Upper lobe of left lung (tissue), 6 donors: ENCODE results near the gene ZNF212. TPM values are rescaled to one million over a fixed set of nuclear protein-coding genes. Genes with fewer than 3 reads are reported as not detected.

ENCODE experiments used
- ATAC-seq, 2 donors: fragments of 200-7000 bp; cut with Tn5 transposase; one replicate each; pipeline ENCODE4 v1.9.1; 2022; ENCODE audit warnings: mild to moderate bottlenecking in 2 of 2, moderate library complexity in 2 of 2; ENCODE audit not compliant: low FRiP score in 2 of 2
- DNase-seq, 2 donors: peaks; one replicate each; pipeline ENCODE4 v3.0.0-alpha.2; 2019 to 2020
- H3K27ac ChIP-seq, 4 donors: fragments of 200-600 bp; sonication (generic); one replicate each; pipeline ENCODE4 v1.5.1; 2016 to 2019
- H3K27me3 ChIP-seq, 4 donors: fragments of 200-600 bp; sonication (generic); one replicate each; pipeline ENCODE4 v1.5.1; 2017 to 2019
- H3K36me3 ChIP-seq, 4 donors: fragments of 200-600 bp; sonication (generic); one replicate each; pipeline ENCODE4 v1.5.1; 2016 to 2019
- H3K4me1 ChIP-seq, 4 donors: fragments of 200-600 bp; sonication (generic); one replicate each; pipeline ENCODE4 v1.5.1; 2018 to 2019
- H3K4me3 ChIP-seq, 4 donors: fragments of 200-600 bp; sonication (generic); one replicate each; pipeline ENCODE4 v1.5.1; 2017 to 2019; ENCODE audit warnings: mild to moderate bottlenecking in 2 of 4, moderate library complexity in 1 of 4
- H3K9me3 ChIP-seq, 4 donors: fragments of 200-600 bp; sonication (generic); one replicate each; pipeline ENCODE4 v1.5.1; 2018 to 2019
- EP300 ChIP-seq, 4 donors: sonication (generic); formaldehyde crosslinking; IDR thresholded peaks; one replicate each; pipeline ENCODE4 v1.5.1; 2017; ENCODE audit warnings: antibody characterized with exemption in 4 of 4, control low read depth in 2 of 4
- POLR2A ChIP-seq, 4 donors: fragments of 450-650 bp; IDR thresholded peaks; one replicate each; pipeline ENCODE4 v1.5.1; 2016 to 2017; ENCODE audit warnings: antibody characterized with exemption in 4 of 4, mild to moderate bottlenecking in 2 of 4
- POLR2AphosphoS5 ChIP-seq, 2 donors: sonication (generic); formaldehyde crosslinking; IDR thresholded peaks; one replicate each; pipeline ENCODE4 v1.5.1; 2017; ENCODE audit warnings: antibody characterized with exemption in 2 of 2
- WGBS, 2 donors: methylation state at CpG; one replicate each; pipeline ENCODE4 v1.1.5; 2017 to 2018; 5-methylcytosine and 5-hydroxymethylcytosine counted together
- small RNA-seq, 4 donors: library from RNA; depleted of rRNA; stranded (forward); fragments of <200 nt; gene quantifications; one replicate each; pipeline ENCODE3, GENCODE V24; 2016
- total RNA-seq, 6 donors: library from RNA; depleted of rRNA in 4 of 6; stranded (reverse); fragments of >200 nt in 4 of 6; gene quantifications; one replicate each; pipeline versions ENCODE4 v1.1.0 to v1.2.1, GENCODE V29; 2016 to 2021
- TF ChIP-seq, protein P1 (sequence below), 6 experiments: fragments of 450-650 bp in 4 of 6; fragments of 200-600 bp in 2 of 6; sonication (generic) in 2 of 6; IDR thresholded peaks; one replicate each; pipeline ENCODE4 v1.5.1; 2016 to 2019; ENCODE audit warnings: antibody characterized with exemption in 6 of 6
- donor health status: DM: no; HTN: no; CAD: no; lungs with moderate emphysema.
- donor health status: DM: no; HTN: yes; CAD: no; lungs with severe emphysema.

ZNF212 gene
- total RNA-seq, 6 donors from 2014 or later = 10.3 to 33.5 (median 10.9) TPM

DNA sequence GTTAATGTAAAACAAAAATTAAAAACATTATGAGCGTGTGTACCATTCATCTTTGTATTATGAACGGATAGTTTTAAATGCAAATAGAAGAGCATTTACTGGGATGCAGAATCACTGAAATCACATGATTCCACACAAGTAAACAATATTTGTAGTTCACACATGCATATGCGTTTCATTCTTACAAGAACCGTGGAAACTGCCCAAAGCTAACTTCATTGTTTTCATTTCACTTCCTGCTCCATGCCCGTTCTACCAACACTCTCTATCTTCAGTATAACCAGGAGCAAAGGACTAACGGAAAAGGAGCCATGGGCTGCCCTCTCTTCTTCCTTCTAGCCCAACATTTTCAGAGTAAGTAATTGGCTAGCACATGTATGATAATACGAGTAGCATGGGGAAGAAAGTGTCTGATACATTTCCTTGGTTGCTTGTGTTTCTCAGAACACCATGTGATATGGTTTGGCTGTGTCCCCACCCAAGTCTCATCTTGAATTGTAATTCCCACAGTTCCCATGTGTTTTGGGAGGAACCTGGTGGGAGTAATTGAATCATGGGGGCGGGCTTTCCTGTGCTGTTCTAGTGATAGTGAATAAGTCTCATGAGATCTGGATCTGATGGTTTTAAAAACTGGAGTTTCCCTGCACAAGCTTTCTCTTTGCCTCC is 61.3 kb downstream of the ZNF212 start:
- WGBS, 2 donors = 66 to 71% methylated on average over 8 of the region's 8 CpGs
- ATAC-seq (no peak), DNase-seq (no peak)
- Histone ChIP-seq H3K9me3 (no peaks in the 10 kb centered on the region), H3K27ac (no peak overlapping the region), H3K4me1 (no peaks in the 10 kb centered on the region), H3K4me3 (no peak overlapping the region), H3K36me3 (no peaks in the 10 kb centered on the region), H3K27me3 (no peaks in the 10 kb centered on the region)
- no peak for TF ChIP-seq POLR2AphosphoS5 (IDR thresholded peaks at IDR 0.05)
- TF ChIP-seq POLR2A (IDR thresholded peaks at IDR 0.05) = no peak
- TF ChIP-seq EP300 (IDR thresholded peaks at IDR 0.05) = no peak
- TF ChIP-seq, protein P1, sequence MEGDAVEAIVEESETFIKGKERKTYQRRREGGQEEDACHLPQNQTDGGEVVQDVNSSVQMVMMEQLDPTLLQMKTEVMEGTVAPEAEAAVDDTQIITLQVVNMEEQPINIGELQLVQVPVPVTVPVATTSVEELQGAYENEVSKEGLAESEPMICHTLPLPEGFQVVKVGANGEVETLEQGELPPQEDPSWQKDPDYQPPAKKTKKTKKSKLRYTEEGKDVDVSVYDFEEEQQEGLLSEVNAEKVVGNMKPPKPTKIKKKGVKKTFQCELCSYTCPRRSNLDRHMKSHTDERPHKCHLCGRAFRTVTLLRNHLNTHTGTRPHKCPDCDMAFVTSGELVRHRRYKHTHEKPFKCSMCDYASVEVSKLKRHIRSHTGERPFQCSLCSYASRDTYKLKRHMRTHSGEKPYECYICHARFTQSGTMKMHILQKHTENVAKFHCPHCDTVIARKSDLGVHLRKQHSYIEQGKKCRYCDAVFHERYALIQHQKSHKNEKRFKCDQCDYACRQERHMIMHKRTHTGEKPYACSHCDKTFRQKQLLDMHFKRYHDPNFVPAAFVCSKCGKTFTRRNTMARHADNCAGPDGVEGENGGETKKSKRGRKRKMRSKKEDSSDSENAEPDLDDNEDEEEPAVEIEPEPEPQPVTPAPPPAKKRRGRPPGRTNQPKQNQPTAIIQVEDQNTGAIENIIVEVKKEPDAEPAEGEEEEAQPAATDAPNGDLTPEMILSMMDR (IDR thresholded peaks at IDR 0.05) = no peak

- WGBS, 2 donors = 91 to 92% methylated on average over 11 to 12 of the region's 12 CpGs
- no peak overlapping the region for H3K4me3 ChIP-seq
- H3K36me3 ChIP-seq = no peaks in the 10 kb centered on the region
- no peaks in the 10 kb centered on the region for H3K27me3 ChIP-seq
- H3K9me3 ChIP-seq = no peaks in the 10 kb centered on the region
- TF ChIP-seq POLR2AphosphoS5 (IDR thresholded peaks at IDR 0.05) = no peak
- no peak for TF ChIP-seq POLR2A (IDR thresholded peaks at IDR 0.05)
- TF ChIP-seq, protein P1 (IDR thresholded peaks at IDR 0.05) = no peak
- TF ChIP-seq EP300 (IDR thresholded peaks at IDR 0.05) = no peak
- H3K4me1 ChIP-seq = no peaks in the 10 kb centered on the region
- no peak for ATAC-seq
- DNase-seq = no peak
- no peak overlapping the region for H3K27ac ChIP-seq
These were observed 62.8 kb downstream of the ZNF212 start for GRCh38 chr7:149302222-149302621.

DNA sequence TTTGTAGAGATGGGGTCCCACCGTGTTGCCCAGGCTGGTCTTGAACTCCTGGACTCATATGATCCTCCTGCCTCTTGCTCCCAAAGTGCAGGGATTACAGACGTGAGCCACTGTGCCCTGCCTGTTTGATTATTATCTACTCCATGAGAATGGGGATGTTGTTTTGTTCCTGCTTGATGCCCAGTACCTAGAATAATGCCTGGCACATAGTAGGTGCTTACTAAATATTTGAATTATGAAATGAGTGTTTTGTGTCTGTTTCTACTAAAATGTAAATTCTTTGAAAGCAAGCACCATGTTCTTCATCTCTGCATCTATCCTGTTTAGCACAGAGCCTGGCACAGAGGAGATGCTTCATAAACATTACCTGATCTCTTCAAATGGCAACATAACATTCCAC is 63.4 kb downstream of the ZNF212 start:
- 81 to 86% methylated on average over 2 of the region's 2 CpGs for WGBS, 2 donors
- Histone ChIP-seq H3K27ac (no peak overlapping the region), H3K9me3 (no peaks in the 10 kb centered on the region), H3K4me3 (no peak overlapping the region), H3K36me3 (no peaks in the 10 kb centered on the region), H3K4me1 (no peaks in the 10 kb centered on the region), H3K27me3 (no peaks in the 10 kb centered on the region)
- no peak for TF ChIP-seq POLR2AphosphoS5 (IDR thresholded peaks at IDR 0.05)
- no peak for TF ChIP-seq EP300 (IDR thresholded peaks at IDR 0.05)
- TF ChIP-seq, protein P1 (IDR thresholded peaks at IDR 0.05) = no peak
- ATAC-seq (no peak), DNase-seq (no peak)

DNA sequence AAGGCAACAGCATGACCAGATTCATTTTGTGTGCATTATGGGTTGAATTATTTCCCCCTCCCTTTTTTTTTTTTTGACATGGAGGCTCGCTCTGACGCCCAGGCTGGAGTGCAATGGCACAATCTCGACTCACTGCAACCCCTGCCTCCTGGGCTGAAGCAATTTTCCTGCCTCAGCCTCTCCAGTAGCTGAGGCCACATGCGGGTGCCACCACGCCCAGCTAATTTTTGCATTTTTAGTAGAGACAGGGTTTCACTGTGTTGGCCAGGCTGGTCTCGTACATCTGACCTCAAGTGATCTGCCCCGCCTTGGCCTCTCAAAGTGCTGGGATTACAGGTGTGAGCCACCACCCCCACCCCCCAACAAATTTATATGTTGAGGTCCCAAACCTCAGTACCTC is 64.6 kb downstream of the ZNF212 start:
- H3K4me1 ChIP-seq = no peaks in the 10 kb centered on the region
- H3K27me3 ChIP-seq = no peaks in the 10 kb centered on the region
- no peaks in the 10 kb centered on the region for H3K36me3 ChIP-seq
- DNase-seq = no peak
- WGBS, 2 donors = 78 to 87% methylated on average over 7 of the region's 7 CpGs
- H3K27ac ChIP-seq = no peak overlapping the region
- no peak overlapping the region for H3K4me3 ChIP-seq
- no peak for ATAC-seq
- TF ChIP-seq POLR2AphosphoS5 (IDR thresholded peaks at IDR 0.05) (no peak), POLR2A (IDR thresholded peaks at IDR 0.05) (no peak), EP300 (IDR thresholded peaks at IDR 0.05) (no peak)
- TF ChIP-seq, protein P1 (IDR thresholded peaks at IDR 0.05) = no peak
- H3K9me3 ChIP-seq = no peaks in the 10 kb centered on the region

Small RNA genes within 50 kb of the gene (small RNA-seq; reads per million reads assigned to genes)
- gene AC004890.1 = 0 reads per million in 4 donors

Other genes starting within 250 kb of the ZNF212 start
- gene PDIA4, start 211.1 kb upstream of the ZNF212 start, total RNA-seq = 100 to 1,000 TPM in 1 of 6 donors, 10 to 100 TPM in 5; 25.1 to 160 (median 77.8) TPM
- 1 to 10 TPM; 1.7 to 9.0 (median 7.6) TPM for gene ZNF786, start 148.9 kb upstream of the ZNF212 start, total RNA-seq
- 1 to 10 TPM; 1.4 to 3.1 (median 1.8) TPM for gene ZNF425, start 113.3 kb upstream of the ZNF212 start, total RNA-seq
- gene ZNF398, start 92.2 kb upstream of the ZNF212 start, total RNA-seq = 10 to 100 TPM; 12.2 to 40.9 (median 29.0) TPM
- gene ZNF282, start 44.1 kb upstream of the ZNF212 start, total RNA-seq = 10 to 100 TPM; 20.7 to 35.6 (median 26.7) TPM
- gene ZNF783, start 22.5 kb downstream of the ZNF212 start, total RNA-seq = 10 to 100 TPM; 12.6 to 46.1 (median 17.5) TPM
- 10 to 100 TPM in 4 of 6 donors, 1 to 10 TPM in 2; 9.3 to 16.0 (median 10.8) TPM for gene ZNF777, start 221.4 kb downstream of the ZNF212 start, total RNA-seq